CD4-positive, alpha-beta T cell (primary cell): ENCODE data around the gene ERC2. TPM values are rescaled to one million over a fixed set of nuclear protein-coding genes. Genes with fewer than 3 reads are reported as not detected.
A peak's percentile ranks its signal among the peaks of the same experiment; 100 is the strongest.

ENCODE experiments used
- ATAC-seq: fragments of 200-7000 bp; cut with Tn5 transposase; one replicate; pipeline ENCODE4 v1.10.0; 2022; ENCODE audit warnings: mild to moderate bottlenecking; ENCODE audit not compliant: poor library complexity
- CTCF ChIA-PET: fragments of 350-600 bp; sonication (Branson Sonifier 250); formaldehyde crosslinking; loops from one replicate; lab custom pipeline; 2021; ENCODE audit warnings: antibody characterized with exemption, inconsistent platforms; lab: Charles Lee
- POLR2A ChIA-PET: fragments of 350-600 bp; sonication (Branson Sonifier 250); formaldehyde crosslinking; loops from one replicate; lab custom pipeline; 2021; ENCODE audit warnings: antibody characterized with exemption, inconsistent platforms; lab: Charles Lee
- DNase-seq, 14 experiments: peaks; one replicate each; pipeline ENCODE4 v3.0.0-alpha.2; 2013 to 2020; ENCODE audit warnings: mixed read lengths in 2 of 14
- H3K27ac ChIP-seq, 2 donors: one replicate each; pipeline versions ENCODE4 v1.5.1 to v1.7.0; 2013; ENCODE audit warnings: low read length in 2 of 2, low read depth in 1 of 2, mild to moderate bottlenecking in 1 of 2
- H3K27me3 ChIP-seq, 2 experiments: 1 replicate in 1 of 2; 2 replicates in 1 of 2; pipeline versions ENCODE4 v1.6.1 to v1.7.0; 2013; ENCODE audit warnings: low read length in 2 of 2, control low read depth in 1 of 2, mild to moderate bottlenecking in 1 of 2, moderate library complexity in 1 of 2; ENCODE audit not compliant: insufficient read depth in 2 of 2, control insufficient read depth in 1 of 2
- H3K36me3 ChIP-seq: one replicate; pipeline ENCODE4 v1.6.1; 2013; ENCODE audit warnings: low read length, control low read depth; ENCODE audit not compliant: insufficient read depth
- H3K4me1 ChIP-seq: one replicate; pipeline ENCODE4 v1.6.1; 2013; ENCODE audit warnings: low read length, control low read depth; ENCODE audit not compliant: insufficient read depth
- H3K4me3 ChIP-seq: one replicate; pipeline ENCODE4 v1.5.1; 2013; ENCODE audit warnings: mild to moderate bottlenecking, low read length, moderate library complexity
- H3K9me3 ChIP-seq, 2 experiments: 1 replicate in 1 of 2; 2 replicates in 1 of 2; pipeline versions ENCODE4 v1.6.1 to v1.7.0; 2013; ENCODE audit warnings: low read length in 2 of 2, mild to moderate bottlenecking in 2 of 2, control low read depth in 1 of 2, moderate library complexity in 1 of 2; ENCODE audit not compliant: control insufficient read depth in 1 of 2, insufficient read depth in 1 of 2
- H3K27ac Mint-ChIP-seq: one replicate; pipeline ENCODE4 v1.8.0; 2020; ENCODE audit warnings: mixed read lengths
- H3K27me3 Mint-ChIP-seq: one replicate; pipeline ENCODE4 v1.8.0; 2021; ENCODE audit warnings: mixed read lengths
- H3K36me3 Mint-ChIP-seq: one replicate; pipeline ENCODE4 v1.8.0; 2021; ENCODE audit warnings: low read depth, mixed read lengths
- H3K4me1 Mint-ChIP-seq: one replicate; pipeline ENCODE4 v1.8.0; 2021; ENCODE audit warnings: low read depth, mixed read lengths
- H3K4me3 Mint-ChIP-seq: one replicate; pipeline ENCODE4 v1.8.0; 2020; ENCODE audit warnings: mild to moderate bottlenecking, mixed read lengths
- H3K9me3 Mint-ChIP-seq: one replicate; pipeline ENCODE4 v1.8.0; 2020; ENCODE audit warnings: mixed read lengths
- CTCF ChIP-seq: fragments of 200-600 bp; IDR thresholded peaks from one replicate; pipeline ENCODE4 v1.8.0; 2022; ENCODE audit warnings: antibody characterized with exemption, mild to moderate bottlenecking
- intact Hi-C, 2 experiments: fragments of 100-400 bp; cut with DNase I in 1 of 2; cut with micrococcal nuclease in 1 of 2; formaldehyde crosslinking; loops; one replicate each; pipeline versions ENCODE4 v1.15.1 to v1.9.0; 2023 to 2025; cut with DNase I, micrococcal nuclease
- total RNA-seq, 174 experiments: library from RNA in 2 of 174; stranded (reverse) in 2 of 174; gene quantifications; one replicate each; pipeline ENCODE4 v1.2.3 and lab custom pipeline; 2021 to 2026

Gene ERC2
- total RNA-seq, 2 experiments from 2014 or later = not detected

- no peaks in the 10 kb centered on the region for H3K36me3 Mint-ChIP-seq
- no peaks in the 10 kb centered on the region for H3K27me3 Mint-ChIP-seq
- Histone ChIP-seq H3K27ac (no peak overlapping the region), H3K36me3 (no peaks in the 10 kb centered on the region), H3K9me3 (peaks cover 0 to 4% of the 10 kb centered on the region in 2 experiments), H3K4me1 (no peaks in the 10 kb centered on the region), H3K27me3 (no peaks in the 10 kb centered on the region), H3K4me3 (no peak overlapping the region)
- ChIA-PET POLR2A (no interaction called here), CTCF (no interaction called here)
- no peaks in the 10 kb centered on the region for H3K9me3 Mint-ChIP-seq
- H3K4me3 Mint-ChIP-seq = no peak overlapping the region
- H3K27ac Mint-ChIP-seq = no peak overlapping the region
- ATAC-seq (no peak), DNase-seq (no peak)
- H3K4me1 Mint-ChIP-seq = no peaks in the 10 kb centered on the region
- no peak for TF ChIP-seq CTCF
- intact Hi-C loops = no loop called here
Observed at GRCh38 chr3:55626279-55626665, 842.0 kb downstream of the ERC2 start.

GRCh38 chr3:55624238-55624637 lies 844.0 kb downstream of the ERC2 start:
- Mint-ChIP-seq H3K9me3 (no peaks in the 10 kb centered on the region), H3K4me3 (no peak overlapping the region), H3K27ac (no peak overlapping the region), H3K27me3 (peaks cover 4% of the 10 kb centered on the region), H3K36me3 (no peaks in the 10 kb centered on the region), H3K4me1 (no peaks in the 10 kb centered on the region)
- no peak for TF ChIP-seq CTCF
- H3K4me3 ChIP-seq = no peak overlapping the region
- ATAC-seq (no peak), DNase-seq (peak in 3 of 14 experiments; percentile 8 to 76 (median 66))
- peaks cover 0 to 4% of the 10 kb centered on the region in 2 experiments for H3K9me3 ChIP-seq
- no peaks in the 10 kb centered on the region for H3K27me3 ChIP-seq
- no peaks in the 10 kb centered on the region for H3K4me1 ChIP-seq
- no peaks in the 10 kb centered on the region for H3K36me3 ChIP-seq
- ChIA-PET CTCF (no interaction called here), POLR2A (no interaction called here)
- H3K27ac ChIP-seq = no peak overlapping the region
- intact Hi-C loops = no loop called here

GRCh38 chr3:55623786-55624185 lies 844.5 kb downstream of the ERC2 start:
- CTCF ChIA-PET = no interaction called here
- TF ChIP-seq CTCF = no peak
- H3K27me3 ChIP-seq = no peaks in the 10 kb centered on the region
- peak in 2 of 14 experiments; percentile 36 for DNase-seq
- H3K4me1 ChIP-seq = no peaks in the 10 kb centered on the region
- no peak overlapping the region for H3K27ac Mint-ChIP-seq
- H3K36me3 ChIP-seq = no peaks in the 10 kb centered on the region
- peaks cover 4% of the 10 kb centered on the region for H3K27me3 Mint-ChIP-seq
- POLR2A ChIA-PET = no interaction called here
- no peaks in the 10 kb centered on the region for H3K4me1 Mint-ChIP-seq
- H3K9me3 Mint-ChIP-seq = no peaks in the 10 kb centered on the region
- H3K36me3 Mint-ChIP-seq = no peaks in the 10 kb centered on the region
- no peak overlapping the region for H3K4me3 ChIP-seq
- no peak overlapping the region for H3K27ac ChIP-seq
- no peak for ATAC-seq
- intact Hi-C loops = no loop called here
- H3K4me3 Mint-ChIP-seq = no peak overlapping the region
- H3K9me3 ChIP-seq = peaks cover 0 to 4% of the 10 kb centered on the region in 2 experiments
